ENCODE measurements around the gene CACNA1S. TPM values are rescaled to one million over a fixed set of nuclear protein-coding genes. Genes with fewer than 3 reads are reported as not detected.

Gene CACNA1S
- polyA plus RNA-seq, 1 of the 3 experiments (the other 2 are of a cell fraction) = not detected

DNA sequence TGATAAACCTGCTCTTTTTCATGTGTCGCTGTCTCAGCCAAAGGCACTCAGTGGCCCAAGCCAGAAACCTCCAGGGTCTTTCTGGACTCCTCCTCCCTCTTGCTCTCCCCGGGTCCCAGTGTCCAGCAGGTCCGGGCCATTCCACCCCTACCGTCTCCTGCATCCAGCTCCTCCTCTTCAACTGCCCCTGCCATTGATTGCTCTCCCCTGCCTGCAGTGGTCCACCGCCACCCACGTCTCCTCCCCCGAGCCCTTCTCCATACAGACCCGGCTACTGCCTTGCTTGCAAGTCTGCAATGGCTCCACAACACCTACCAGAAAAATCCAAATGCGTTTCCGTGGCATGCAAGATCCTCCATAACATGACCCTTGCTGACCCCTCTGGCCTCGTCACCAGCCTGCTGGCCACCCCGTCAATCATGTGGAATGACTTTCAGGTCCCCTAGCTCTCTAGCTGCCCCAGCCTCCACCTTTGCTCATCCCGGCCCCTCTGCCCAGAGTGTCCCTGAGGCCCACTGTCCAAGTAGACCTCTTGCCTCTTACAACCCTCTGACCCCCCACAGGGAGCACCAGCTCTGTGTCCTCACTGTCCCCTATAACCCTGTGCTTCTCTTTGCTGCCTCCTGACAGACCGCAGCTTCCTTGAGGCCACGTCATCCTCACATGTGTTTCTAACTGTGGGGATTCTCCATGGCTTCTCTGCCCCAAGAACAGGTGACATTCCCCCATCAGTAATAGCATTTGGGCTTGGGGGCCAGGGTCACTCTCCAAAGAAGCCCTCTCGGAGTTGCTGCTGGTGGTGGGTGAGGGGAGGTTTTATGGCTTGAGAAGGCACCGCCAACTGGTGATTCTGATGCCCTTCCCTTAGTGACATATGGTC is 15.0 kb downstream of the CACNA1S start:
- CTCF ChIA-PET = interaction anchor here (0.6 to 3.5 kb wide), 6 partner anchors 11 to 208 kb away, joined by 3 to 13 read pairs (median 6); no protein-coding TSS in a partner anchor
- Histone ChIP-seq H3K4me1 (ENCODE audit: control insufficient read depth in 1 of 2, insufficient read depth in 2 of 2, low read depth in 1 of 2, low read length in 1 of 2) (no peaks in the 10 kb centered on the region), H3K27ac (ENCODE audit: low read depth in 2 of 2, low read length in 1 of 2) (no peak overlapping the region), H3K27me3 (ENCODE audit: insufficient read depth) (peaks cover 22% of the 10 kb centered on the region), H3K36me3 (replicated peaks in 1 of 2; ENCODE audit: control insufficient read depth in 1 of 2, insufficient read depth in 2 of 2, low read length in 1 of 2) (no peaks in the 10 kb centered on the region), H2AFZ (ENCODE audit: low read depth) (no peak overlapping the region), H3K9me3 (no peaks in the 10 kb centered on the region), H3K4me2 (no peak overlapping the region), H3K9ac (no peak overlapping the region), H3F3A (replicated peaks; ENCODE audit: insufficient read depth) (no peaks in the 10 kb centered on the region), H3K4me3 (ENCODE audit: low read depth in 2 of 2, low read length in 1 of 2) (no peak overlapping the region), H3K9me2 (no peaks in the 10 kb centered on the region), H3K79me2 (ENCODE audit: insufficient read depth) (no peaks in the 10 kb centered on the region), H4K20me1 (ENCODE audit: insufficient read depth) (no peaks in the 10 kb centered on the region)
- POLR2A ChIA-PET = no interaction called here
- DNase-seq = no peak
- no peak for TF ChIP-seq RXRA (IDR thresholded peaks at IDR 0.05; ENCODE audit: borderline replicate concordance, low read depth)
- TF ChIP-seq MEF2A (IDR thresholded peaks at IDR 0.05; ENCODE audit: borderline replicate concordance, low read depth) = no peak
- no peak for TF ChIP-seq YY1 (IDR thresholded peaks at IDR 0.05; ENCODE audit: low read depth)
- TF ChIP-seq RFX5 (IDR thresholded peaks at IDR 0.05; ENCODE audit: low read length) = no peak
- no peak for TF ChIP-seq USF2 (IDR thresholded peaks at IDR 0.05; ENCODE audit: borderline replicate concordance, low read depth, low read length)
- TF ChIP-seq, protein P1, sequence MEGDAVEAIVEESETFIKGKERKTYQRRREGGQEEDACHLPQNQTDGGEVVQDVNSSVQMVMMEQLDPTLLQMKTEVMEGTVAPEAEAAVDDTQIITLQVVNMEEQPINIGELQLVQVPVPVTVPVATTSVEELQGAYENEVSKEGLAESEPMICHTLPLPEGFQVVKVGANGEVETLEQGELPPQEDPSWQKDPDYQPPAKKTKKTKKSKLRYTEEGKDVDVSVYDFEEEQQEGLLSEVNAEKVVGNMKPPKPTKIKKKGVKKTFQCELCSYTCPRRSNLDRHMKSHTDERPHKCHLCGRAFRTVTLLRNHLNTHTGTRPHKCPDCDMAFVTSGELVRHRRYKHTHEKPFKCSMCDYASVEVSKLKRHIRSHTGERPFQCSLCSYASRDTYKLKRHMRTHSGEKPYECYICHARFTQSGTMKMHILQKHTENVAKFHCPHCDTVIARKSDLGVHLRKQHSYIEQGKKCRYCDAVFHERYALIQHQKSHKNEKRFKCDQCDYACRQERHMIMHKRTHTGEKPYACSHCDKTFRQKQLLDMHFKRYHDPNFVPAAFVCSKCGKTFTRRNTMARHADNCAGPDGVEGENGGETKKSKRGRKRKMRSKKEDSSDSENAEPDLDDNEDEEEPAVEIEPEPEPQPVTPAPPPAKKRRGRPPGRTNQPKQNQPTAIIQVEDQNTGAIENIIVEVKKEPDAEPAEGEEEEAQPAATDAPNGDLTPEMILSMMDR (IDR thresholded peaks at IDR 0.05) = no peak
- TF ChIP-seq MXI1 (IDR thresholded peaks at IDR 0.05; ENCODE audit: low read depth, low read length) = no peak
- no peak for TF ChIP-seq EZH2phosphoT487 (IDR thresholded peaks at IDR 0.05; ENCODE audit: borderline replicate concordance, low read depth)
- no peak for TF ChIP-seq SIN3A (IDR thresholded peaks at IDR 0.05; ENCODE audit: borderline replicate concordance, low read depth, low read length)
- TF ChIP-seq ELF1 (IDR thresholded peaks at IDR 0.05) = no peak
- no peak for TF ChIP-seq IRF3 (IDR thresholded peaks at IDR 0.05; ENCODE audit: low read depth, low read length)
- no peak for TF ChIP-seq ZBTB33 (IDR thresholded peaks at IDR 0.05; ENCODE audit: borderline replicate concordance, low read depth)
- TF ChIP-seq FOXJ3 (CRISPR knock-in tag; IDR thresholded peaks at IDR 0.05) = no peak
- TF ChIP-seq USF1 (IDR thresholded peaks at IDR 0.05; ENCODE audit: borderline replicate concordance, low read depth) = no peak
- TF ChIP-seq TEAD4 (IDR thresholded peaks at IDR 0.05; ENCODE audit: borderline replicate concordance, insufficient read depth) = no peak
- no peak for TF ChIP-seq TAF1 (IDR thresholded peaks at IDR 0.05; ENCODE audit: borderline replicate concordance, low read depth, low read length)
- no peak for TF ChIP-seq TCF12 (IDR thresholded peaks at IDR 0.05)
- TF ChIP-seq, protein P2, sequence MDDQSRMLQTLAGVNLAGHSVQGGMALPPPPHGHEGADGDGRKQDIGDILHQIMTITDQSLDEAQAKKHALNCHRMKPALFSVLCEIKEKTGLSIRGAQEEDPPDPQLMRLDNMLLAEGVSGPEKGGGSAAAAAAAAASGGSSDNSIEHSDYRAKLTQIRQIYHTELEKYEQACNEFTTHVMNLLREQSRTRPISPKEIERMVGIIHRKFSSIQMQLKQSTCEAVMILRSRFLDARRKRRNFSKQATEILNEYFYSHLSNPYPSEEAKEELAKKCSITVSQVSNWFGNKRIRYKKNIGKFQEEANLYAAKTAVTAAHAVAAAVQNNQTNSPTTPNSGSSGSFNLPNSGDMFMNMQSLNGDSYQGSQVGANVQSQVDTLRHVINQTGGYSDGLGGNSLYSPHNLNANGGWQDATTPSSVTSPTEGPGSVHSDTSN (IDR thresholded peaks at IDR 0.05) = no peak
- no peak for TF ChIP-seq REST (IDR thresholded peaks at IDR 0.05; ENCODE audit: low read depth, low read length)
- WGBS (ENCODE audit: low lambda C conversion rate) = 62% methylated on average over 17 of the region's 17 CpGs

All from SK-N-SH (cell line).